Kidney (tissue), 14 donors: ENCODE data around the gene PDE9A. TPM values are rescaled to one million over a fixed set of nuclear protein-coding genes. Genes with fewer than 3 reads are reported as not detected.
A peak's percentile ranks its signal among the peaks of the same experiment; 100 is the strongest.
"Not testable (repeated sequence)": the region's sequence is repeated elsewhere in the genome, so short reads cannot be mapped to it uniquely, and the experiment has no call there.

ENCODE experiments used
- DNase-seq, 5 donors: peaks; one replicate each; pipeline ENCODE4 v3.0.0-alpha.2; 2013 to 2020
- FAIRE-seq: peaks from 2 replicates; lab custom pipeline; 2012; peaks lifted over from hg19 to GRCh38; lab: Jason Lieb, UNC
- H3K27ac ChIP-seq, 2 donors: one replicate each; pipeline ENCODE4 v1.7.0; 2013; ENCODE audit warnings: low read depth in 2 of 2, low read length in 2 of 2, inconsistent platforms in 1 of 2
- H3K27me3 ChIP-seq: one replicate; pipeline ENCODE4 v1.7.1; 2013; ENCODE audit warnings: low read length, inconsistent platforms; ENCODE audit not compliant: control insufficient read depth, insufficient read depth
- H3K36me3 ChIP-seq, 3 donors: one replicate each; pipeline versions ENCODE4 v1.7.0 to v1.7.1; 2013; ENCODE audit warnings: low read length in 3 of 3, control low read depth in 1 of 3, inconsistent platforms in 1 of 3; ENCODE audit not compliant: insufficient read depth in 3 of 3, control insufficient read depth in 2 of 3
- H3K4me1 ChIP-seq, 3 donors: one replicate each; pipeline versions ENCODE4 v1.7.0 to v1.7.1; 2013; ENCODE audit warnings: low read length in 3 of 3, inconsistent platforms in 1 of 3, low read depth in 1 of 3; ENCODE audit not compliant: control insufficient read depth in 2 of 3, insufficient read depth in 2 of 3
- H3K4me3 ChIP-seq, 3 donors: one replicate each; pipeline versions ENCODE4 v1.7.0 to v1.8.1; 2013; ENCODE audit warnings: low read length in 3 of 3, control low read depth in 1 of 3, inconsistent platforms in 1 of 3
- H3K9ac ChIP-seq, 3 donors: one replicate each; pipeline versions ENCODE4 v1.7.0 to v1.7.1; 2013; ENCODE audit warnings: low read length in 3 of 3, control low read depth in 1 of 3, inconsistent platforms in 1 of 3
- H3K9me3 ChIP-seq, 3 donors: one replicate each; pipeline versions ENCODE4 v1.7.0 to v1.7.1; 2013; ENCODE audit warnings: low read length in 3 of 3, control low read depth in 1 of 3, inconsistent platforms in 1 of 3; ENCODE audit not compliant: control insufficient read depth in 2 of 3, insufficient read depth in 1 of 3
- CTCF ChIP-seq: IDR thresholded peaks from 3 replicates; pipeline ENCODE4 v1.5.1; 2012; ENCODE audit warnings: mild to moderate bottlenecking, moderate library complexity, borderline replicate concordance; ENCODE audit not compliant: insufficient read depth; ENCODE audit errors: extremely low read depth
- intact Hi-C: fragments of 100-400 bp; cut with DNase I; formaldehyde crosslinking; loops from one replicate; pipeline ENCODE4 v1.11.1; 2022
- polyA plus RNA-seq: library from polyadenylated mRNA; stranded (reverse); fragments of 350-450 nt; fragmentation: Illumina TruSeq; extraction: RNeasy Lipid Tissue Mini Kit (QIAGEN cat#74804); gene quantifications from one replicate; pipeline ENCODE4 v1.2.3, GENCODE V29; 2014; ENCODE audit warnings: low read depth, low replicate concordance; ENCODE audit not compliant: insufficient read depth
- total RNA-seq: library from RNA; stranded (reverse); fragmentation: NEBNext Ultra II Directional; extraction: Animal tissue kit (Norgen Biotek cat#: 25700); gene quantifications from one replicate; pipeline ENCODE4 v1.2.1, GENCODE V29; 2021
- donor health status: control.
- donor health status: control.
- donor health status: control.
- donor health status: control.
- donor health status: control.
- donor health status: DM: yes; HTN: yes; CAD: no.
- donor health status: Normal renal cell carcinoma (clear cell type).

Gene PDE9A
- total and polyA plus RNA-seq, 2 donors from 2014 or later = 30.1 to 39.0 TPM

- no peak for TF ChIP-seq CTCF
- H3K27ac ChIP-seq = no peak overlapping the region
- intact Hi-C loops = loop anchor here (10.0 kb wide), 1 partner anchor 57 kb away; the partner anchor contains the start of gene PDE9A
- no peaks in the 10 kb centered on the region for H3K4me1 ChIP-seq
- no peaks in the 10 kb centered on the region for H3K27me3 ChIP-seq
- H3K36me3 ChIP-seq = no peaks in the 10 kb centered on the region
- FAIRE-seq (no peak), DNase-seq (peak in 2 of 5 donors; percentile 20 to 35)
- H3K9ac ChIP-seq = no peak overlapping the region
- H3K9me3 ChIP-seq = no peaks in the 10 kb centered on the region
- H3K4me3 ChIP-seq = no peak overlapping the region
Measured at GRCh38 chr21:42711667-42712066, 58.2 kb downstream of the PDE9A start.

GRCh38 chr21:42715427-42715826 is 62.0 kb downstream of the PDE9A start:
- not testable (repeated sequence) for DNase-seq, H3K9me3 ChIP-seq, H3K4me3 ChIP-seq, FAIRE-seq, H3K27me3 ChIP-seq, H3K27ac ChIP-seq, H3K9ac ChIP-seq, H3K36me3 ChIP-seq, H3K4me1 ChIP-seq
- intact Hi-C loops = loop anchor here (10.0 kb wide), 1 partner anchor 61 kb away; the partner anchor contains the start of gene PDE9A

GRCh38 chr21:42716074-42716473 is 62.7 kb downstream of the PDE9A start:
- DNase-seq (no peak), FAIRE-seq (no peak)
- no peak overlapping the region for H3K4me3 ChIP-seq
- no peaks in the 10 kb centered on the region for H3K9me3 ChIP-seq
- TF ChIP-seq CTCF = no peak
- H3K9ac ChIP-seq = no peak overlapping the region
- no peak overlapping the region for H3K27ac ChIP-seq
- no peaks in the 10 kb centered on the region for H3K27me3 ChIP-seq
- intact Hi-C loops = loop anchor here (10.0 kb wide), 1 partner anchor 61 kb away; the partner anchor contains the start of gene PDE9A
- no peaks in the 10 kb centered on the region for H3K36me3 ChIP-seq
- H3K4me1 ChIP-seq = peaks cover 0 to 3% (median 0%) of the 10 kb centered on the region in 3 donors

GRCh38 chr21:42720484-42720883 is 67.1 kb downstream of the PDE9A start:
- H3K9ac ChIP-seq, H3K27me3 ChIP-seq, H3K27ac ChIP-seq, DNase-seq, H3K36me3 ChIP-seq, H3K9me3 ChIP-seq, FAIRE-seq, H3K4me3 ChIP-seq, intact Hi-C loops: not testable (repeated sequence)
- peaks cover 0 to 32% (median 6%) of the 10 kb centered on the region in 3 donors for H3K4me1 ChIP-seq
